GM10266 (cell line): ENCODE measurements around the gene UBR3.
"Not testable (repeated sequence)": the region's sequence is repeated elsewhere in the genome, so short reads cannot be mapped to it uniquely, and the experiment has no call there.

Experiments used
- DNase-seq: peaks from one replicate; pipeline ENCODE4 v3.0.0; 2012; ENCODE audit errors: extremely low spot score
- TF ChIP-seq, protein P1 (sequence below): IDR thresholded peaks from 2 replicates; pipeline ENCODE4 v1.5.1; 2012; ENCODE audit warnings: mild to moderate bottlenecking, low read depth; ENCODE audit not compliant: control insufficient read depth, insufficient read depth; ENCODE audit errors: missing control alignments

UBR3 gene

DNA sequence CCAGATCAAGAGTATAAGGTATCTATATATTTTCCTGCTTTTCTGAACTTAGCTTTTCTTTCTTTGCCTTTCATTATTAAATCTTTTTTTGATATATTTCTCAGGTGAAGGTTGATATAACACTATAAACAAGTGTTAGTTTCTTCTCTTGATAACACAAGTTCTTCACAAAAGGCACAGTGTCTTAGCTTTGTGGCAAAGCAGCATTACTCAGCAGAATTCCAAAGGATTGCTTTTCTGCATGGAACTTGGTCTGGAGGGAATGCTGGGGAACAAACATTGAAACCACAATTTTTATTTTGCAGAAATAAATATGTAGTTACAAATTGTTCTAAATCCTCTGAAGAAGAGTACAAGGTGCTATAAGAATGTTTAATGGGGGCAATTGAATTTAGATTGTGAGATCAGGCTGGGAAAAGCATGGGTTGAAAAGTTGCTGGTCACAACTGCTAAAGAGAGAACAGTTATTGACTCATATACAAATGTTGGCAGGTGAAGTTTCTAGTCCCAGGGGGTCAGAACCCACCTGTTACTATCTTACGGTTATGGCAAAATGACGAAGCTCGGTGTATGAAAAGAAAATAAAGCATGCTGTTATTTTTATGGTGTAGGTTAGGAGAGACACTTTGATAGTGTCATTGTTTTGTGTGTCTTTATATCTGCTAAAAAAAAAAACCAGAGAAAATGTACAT, 68.2 kb downstream of the UBR3 start:
- TF ChIP-seq, protein P1, sequence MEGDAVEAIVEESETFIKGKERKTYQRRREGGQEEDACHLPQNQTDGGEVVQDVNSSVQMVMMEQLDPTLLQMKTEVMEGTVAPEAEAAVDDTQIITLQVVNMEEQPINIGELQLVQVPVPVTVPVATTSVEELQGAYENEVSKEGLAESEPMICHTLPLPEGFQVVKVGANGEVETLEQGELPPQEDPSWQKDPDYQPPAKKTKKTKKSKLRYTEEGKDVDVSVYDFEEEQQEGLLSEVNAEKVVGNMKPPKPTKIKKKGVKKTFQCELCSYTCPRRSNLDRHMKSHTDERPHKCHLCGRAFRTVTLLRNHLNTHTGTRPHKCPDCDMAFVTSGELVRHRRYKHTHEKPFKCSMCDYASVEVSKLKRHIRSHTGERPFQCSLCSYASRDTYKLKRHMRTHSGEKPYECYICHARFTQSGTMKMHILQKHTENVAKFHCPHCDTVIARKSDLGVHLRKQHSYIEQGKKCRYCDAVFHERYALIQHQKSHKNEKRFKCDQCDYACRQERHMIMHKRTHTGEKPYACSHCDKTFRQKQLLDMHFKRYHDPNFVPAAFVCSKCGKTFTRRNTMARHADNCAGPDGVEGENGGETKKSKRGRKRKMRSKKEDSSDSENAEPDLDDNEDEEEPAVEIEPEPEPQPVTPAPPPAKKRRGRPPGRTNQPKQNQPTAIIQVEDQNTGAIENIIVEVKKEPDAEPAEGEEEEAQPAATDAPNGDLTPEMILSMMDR = no peak
- DNase-seq = no peak

DNA sequence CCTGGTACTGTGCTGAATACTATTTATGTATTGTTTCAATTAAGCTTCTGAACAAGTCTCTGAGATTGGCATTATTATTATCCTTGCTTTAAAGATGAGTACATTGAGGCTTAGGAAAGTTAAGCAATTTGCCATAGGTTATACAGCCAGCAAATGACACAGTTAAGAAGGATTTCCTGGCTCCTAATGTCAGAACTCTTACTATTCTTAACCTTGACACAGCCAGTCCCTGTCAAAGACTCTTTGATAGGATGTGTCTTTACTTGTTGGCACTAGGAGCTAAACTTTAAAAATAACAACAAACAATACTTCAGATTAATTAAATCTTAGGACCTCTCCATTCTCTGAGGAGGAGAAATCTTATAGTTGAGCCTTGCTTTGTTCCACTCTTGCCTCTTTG, 70.6 kb downstream of the UBR3 start:
- DNase-seq = no peak
- TF ChIP-seq, protein P1 = no peak

DNA sequence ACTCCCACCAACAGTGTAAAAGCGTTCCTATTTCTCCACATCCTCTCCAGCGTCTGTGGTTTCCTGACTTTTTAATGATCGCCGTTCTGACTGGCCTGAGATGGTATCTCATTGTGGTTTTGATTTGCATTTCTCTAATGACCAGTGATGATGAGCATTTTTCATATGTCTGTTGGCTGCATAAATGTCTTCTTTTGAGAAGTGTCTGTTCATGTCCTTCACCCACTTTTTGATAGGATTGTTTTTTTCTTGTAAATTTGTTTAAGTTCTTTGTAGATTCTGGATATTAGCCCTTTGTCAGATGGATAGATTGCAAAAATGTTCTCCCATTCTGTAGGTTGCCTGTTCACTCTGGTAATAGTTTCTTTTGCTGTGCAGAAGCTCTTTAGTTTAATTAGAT, 72.8 kb downstream of the UBR3 start:
- DNase-seq = not testable (repeated sequence)

DNA sequence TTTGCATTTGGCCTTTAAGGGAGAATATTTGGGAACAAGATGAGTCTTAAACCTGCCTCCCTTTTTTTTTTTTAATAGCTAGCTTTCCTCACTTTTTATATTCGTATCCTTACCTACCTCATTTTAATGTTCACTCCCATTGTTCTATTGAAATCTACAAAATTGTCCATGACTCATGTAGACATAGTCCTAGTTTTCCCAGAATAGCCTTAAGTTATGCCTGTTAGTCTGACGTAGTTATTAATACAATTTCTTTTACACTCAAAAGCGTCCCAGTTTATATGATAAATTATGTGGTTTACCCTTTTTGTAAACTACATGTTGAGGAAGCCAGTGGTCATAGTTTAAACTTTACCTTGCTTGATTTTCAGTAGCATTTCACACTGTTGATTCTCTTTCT, 73.4 kb downstream of the UBR3 start:
- TF ChIP-seq, protein P1 = no peak
- DNase-seq = no peak

DNA sequence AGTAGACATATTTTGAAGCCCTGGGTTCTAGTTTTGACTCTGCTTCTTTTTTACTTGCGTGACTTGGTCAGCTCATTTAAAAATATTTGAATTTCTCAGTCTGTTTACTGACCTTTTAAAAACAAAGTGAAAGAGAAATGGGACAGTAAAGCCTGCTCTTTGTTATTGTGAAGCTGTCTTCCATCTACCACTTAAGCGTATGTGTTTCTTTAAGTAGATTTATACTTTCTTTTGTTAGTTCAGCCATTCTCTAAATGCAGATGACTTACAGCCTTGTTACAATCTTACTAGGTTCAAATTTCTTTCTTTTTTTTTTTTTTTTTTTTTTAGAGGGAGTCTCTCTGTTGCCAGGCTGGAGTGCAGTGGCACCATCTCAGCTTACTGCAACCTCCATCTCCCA, 79.5 kb downstream of the UBR3 start:
- no peak for DNase-seq
- TF ChIP-seq, protein P1 = no peak

DNA sequence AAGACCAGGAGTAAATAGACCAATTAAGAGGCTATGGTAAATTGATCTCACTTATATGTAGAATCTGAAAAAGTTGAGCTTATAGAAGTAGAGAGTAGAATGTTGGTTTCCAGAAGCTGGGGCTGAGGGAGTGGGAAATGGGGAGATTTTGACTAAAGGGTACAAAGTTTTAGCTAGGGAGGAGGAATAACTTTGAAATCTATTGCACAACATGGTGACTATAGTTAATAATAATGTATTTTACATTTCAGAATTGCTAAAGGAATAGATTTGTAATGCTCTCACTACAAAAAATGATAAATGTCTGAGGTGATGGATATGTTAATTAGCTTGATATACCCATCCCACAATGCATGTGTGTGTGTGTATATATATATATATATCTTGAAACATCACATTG, 82.1 kb downstream of the UBR3 start:
- TF ChIP-seq, protein P1 = no peak
- DNase-seq = no peak

DNA sequence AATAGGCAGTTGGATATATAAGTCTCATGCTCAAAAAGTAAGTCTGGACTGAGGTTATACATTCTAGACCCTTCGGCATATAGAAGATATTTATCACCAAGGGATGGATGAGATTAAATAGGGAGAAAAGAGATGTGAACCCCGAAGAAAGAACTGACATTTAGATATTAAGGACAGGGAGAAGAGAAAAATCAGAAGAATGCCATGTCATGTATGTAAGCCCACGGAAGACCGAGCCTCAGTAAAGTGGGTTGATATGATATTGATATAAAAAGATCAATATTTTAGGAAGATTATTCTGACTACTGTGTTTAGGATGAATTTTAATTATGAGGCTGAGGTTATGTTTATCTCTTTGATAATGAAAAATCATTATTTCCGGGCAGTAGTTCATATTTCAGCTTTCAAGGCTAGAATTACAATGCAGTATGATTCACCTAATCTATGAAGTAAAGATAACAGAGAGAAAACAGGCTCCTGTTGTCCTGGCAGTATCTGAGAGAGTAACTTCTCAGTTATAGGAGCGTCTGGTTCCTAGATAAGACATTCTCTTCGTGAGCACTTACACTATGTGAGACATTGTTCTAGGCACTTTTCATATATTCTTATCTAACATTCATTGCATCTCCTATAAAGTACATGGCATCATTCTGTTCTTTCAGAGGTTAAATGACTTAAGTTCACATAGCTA, 83.0 kb downstream of the UBR3 start:
- TF ChIP-seq, protein P1 = no peak
- DNase-seq = no peak

DNA sequence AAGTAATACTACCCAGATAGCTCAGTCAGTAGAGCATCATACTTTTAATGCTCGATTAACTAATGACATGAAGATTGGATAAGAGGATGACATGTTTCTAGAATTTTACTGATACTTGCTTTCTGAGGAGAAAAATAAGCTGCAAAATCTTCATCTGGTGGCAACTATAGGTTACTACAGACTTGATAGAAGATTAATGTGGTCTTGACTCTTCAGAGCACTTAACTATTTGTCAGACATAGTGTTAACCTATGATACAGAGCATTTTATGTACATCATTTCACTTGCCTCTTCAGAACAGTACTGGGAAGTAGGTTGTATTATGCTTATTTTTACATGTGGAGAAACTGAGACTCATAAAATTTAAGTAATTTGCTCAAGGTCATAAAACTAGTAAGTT, 83.9 kb downstream of the UBR3 start:
- TF ChIP-seq, protein P1 = no peak
- DNase-seq = no peak
